Osteocyte (in vitro differentiated cells): ENCODE data around the gene METTL21A. TPM values are rescaled to one million over a fixed set of nuclear protein-coding genes. Genes with fewer than 3 reads are reported as not detected.

Experiments
- DNase-seq: peaks from one replicate; pipeline ENCODE4 v3.0.0; 2021; ENCODE audit warnings: mixed read lengths; ENCODE audit not compliant: unreplicated experiment; ENCODE audit errors: extremely low spot score
- H3K27ac Mint-ChIP-seq: one replicate; pipeline ENCODE4 v1.8.0; 2021; ENCODE audit warnings: mild to moderate bottlenecking, mixed read lengths; ENCODE audit not compliant: unreplicated experiment
- H3K27me3 Mint-ChIP-seq: one replicate; pipeline ENCODE4 v1.8.0; 2021; ENCODE audit warnings: mixed read lengths; ENCODE audit not compliant: unreplicated experiment
- H3K36me3 Mint-ChIP-seq: one replicate; pipeline ENCODE4 v1.8.0; 2021; ENCODE audit warnings: mixed read lengths; ENCODE audit not compliant: unreplicated experiment
- H3K4me1 Mint-ChIP-seq: one replicate; pipeline ENCODE4 v1.8.0; 2021; ENCODE audit warnings: mixed read lengths; ENCODE audit not compliant: unreplicated experiment
- H3K4me3 Mint-ChIP-seq: one replicate; pipeline ENCODE4 v1.8.0; 2021; ENCODE audit warnings: mild to moderate bottlenecking, moderate library complexity, mixed read lengths; ENCODE audit not compliant: unreplicated experiment
- H3K9me3 Mint-ChIP-seq: one replicate; pipeline ENCODE4 v1.8.0; 2021; ENCODE audit warnings: mixed read lengths; ENCODE audit not compliant: unreplicated experiment
- long read RNA-seq: library from polyadenylated mRNA; unstranded; transcript quantifications from one replicate; pipeline ENCODE4 v2.0.0, GENCODE V29; 2021
- total RNA-seq: library from RNA; stranded (reverse); gene quantifications from 2 replicates; pipeline ENCODE4 v1.2.1, GENCODE V29; 2021
- TF ChIP-seq, protein P1 (sequence below): fragments of 200-600 bp; sonication (generic); IDR thresholded peaks from 2 replicates; pipeline ENCODE4 v1.5.0; 2021; ENCODE audit warnings: antibody characterized with exemption, mild to moderate bottlenecking, moderate library complexity

METTL21A gene
- total RNA-seq, result 17.5 and 18.7 TPM in 2 replicates
- long read RNA-seq, full-length matches to known transcripts, result 27 of 48 reads
- long read RNA-seq, partial matches to known transcripts, result 12 of 48 reads
- long read RNA-seq, other reads (novel, unspliced or antisense), result 9 of 48 reads

DNA sequence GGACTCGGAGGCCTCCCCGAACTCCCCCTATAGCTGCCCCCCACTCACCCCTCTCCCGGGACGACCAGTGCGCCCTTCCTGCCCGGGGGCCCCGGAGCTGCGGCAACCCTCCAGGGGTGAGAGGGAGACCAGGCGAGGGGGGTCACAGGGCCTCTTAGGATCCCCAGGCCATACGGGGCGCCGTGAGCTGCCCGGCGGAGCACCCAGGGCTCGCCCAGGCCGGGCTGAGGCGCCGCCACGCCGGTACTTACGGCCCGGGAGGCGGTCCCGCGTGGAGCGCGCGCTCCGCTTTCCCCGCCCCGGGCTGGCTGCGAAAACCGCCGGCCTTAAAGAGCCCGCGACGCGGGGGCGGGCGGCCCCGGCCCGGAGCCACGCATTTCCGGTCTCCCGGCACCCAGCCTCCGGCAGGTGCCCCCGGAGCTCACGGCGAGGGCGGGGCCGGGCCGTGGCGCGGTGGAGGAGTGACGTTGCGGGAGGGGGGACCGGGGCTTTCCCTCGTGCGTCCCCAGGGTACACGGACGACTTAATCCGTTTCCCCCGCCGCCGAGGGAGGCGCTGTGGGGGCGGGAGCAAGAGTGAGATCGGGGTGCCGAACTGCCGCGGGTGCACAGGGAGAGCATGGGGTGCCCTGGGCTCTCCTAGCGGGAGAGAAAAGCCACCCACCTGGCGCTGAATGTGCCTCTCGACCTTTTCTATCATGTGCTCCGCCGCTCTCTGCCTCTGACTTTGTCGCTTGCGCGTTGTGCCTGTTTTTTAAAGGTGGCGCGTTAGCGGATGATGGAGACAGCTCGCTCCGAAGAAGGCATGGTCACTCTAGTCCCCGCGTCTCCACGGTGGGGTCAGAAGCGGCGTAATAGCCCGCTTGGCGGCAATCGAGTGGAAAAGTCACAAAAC is at the start of gene METTL21A:
TSS of gene METTL21A (minus strand) at position 381 of the 894 bp plus-strand sequence. CDS start 1,019 bp downstream, outside the sequence.
- H3K9me3 Mint-ChIP-seq, result no peaks in the 10 kb centered on the region
- H3K27me3 Mint-ChIP-seq, result no peaks in the 10 kb centered on the region
- H3K4me1 Mint-ChIP-seq, result peaks cover 27% of the 10 kb centered on the region
- TF ChIP-seq, protein P1, sequence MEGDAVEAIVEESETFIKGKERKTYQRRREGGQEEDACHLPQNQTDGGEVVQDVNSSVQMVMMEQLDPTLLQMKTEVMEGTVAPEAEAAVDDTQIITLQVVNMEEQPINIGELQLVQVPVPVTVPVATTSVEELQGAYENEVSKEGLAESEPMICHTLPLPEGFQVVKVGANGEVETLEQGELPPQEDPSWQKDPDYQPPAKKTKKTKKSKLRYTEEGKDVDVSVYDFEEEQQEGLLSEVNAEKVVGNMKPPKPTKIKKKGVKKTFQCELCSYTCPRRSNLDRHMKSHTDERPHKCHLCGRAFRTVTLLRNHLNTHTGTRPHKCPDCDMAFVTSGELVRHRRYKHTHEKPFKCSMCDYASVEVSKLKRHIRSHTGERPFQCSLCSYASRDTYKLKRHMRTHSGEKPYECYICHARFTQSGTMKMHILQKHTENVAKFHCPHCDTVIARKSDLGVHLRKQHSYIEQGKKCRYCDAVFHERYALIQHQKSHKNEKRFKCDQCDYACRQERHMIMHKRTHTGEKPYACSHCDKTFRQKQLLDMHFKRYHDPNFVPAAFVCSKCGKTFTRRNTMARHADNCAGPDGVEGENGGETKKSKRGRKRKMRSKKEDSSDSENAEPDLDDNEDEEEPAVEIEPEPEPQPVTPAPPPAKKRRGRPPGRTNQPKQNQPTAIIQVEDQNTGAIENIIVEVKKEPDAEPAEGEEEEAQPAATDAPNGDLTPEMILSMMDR, result peak; percentile 48
- peak within 1 kb of the TSS; percentile 92 for H3K27ac Mint-ChIP-seq
- H3K36me3 Mint-ChIP-seq, result peaks cover 11% of the 10 kb centered on the region
- peak within 1 kb of the TSS; percentile 89 for H3K4me3 Mint-ChIP-seq
- DNase-seq, result peak; percentile 92

DNA sequence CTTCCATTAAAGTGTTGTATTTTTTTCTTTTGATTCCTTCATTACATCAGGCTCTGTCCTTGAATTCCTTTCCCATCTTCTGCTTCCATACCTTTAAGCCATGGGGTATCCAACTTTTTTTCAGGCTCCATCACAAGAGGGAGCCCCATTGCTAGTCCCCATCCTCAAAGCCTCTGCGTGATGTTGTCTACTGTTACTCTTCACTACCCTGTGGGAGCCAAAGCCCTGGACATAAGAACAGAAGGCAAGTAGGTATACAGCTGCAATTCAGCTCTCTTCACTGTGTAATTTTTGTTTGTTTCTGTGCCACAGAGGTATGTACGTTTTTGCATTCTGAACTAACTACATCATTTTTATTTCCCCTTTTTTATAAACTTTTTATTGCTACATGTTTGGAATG is 49.6 kb upstream of the METTL21A start:
- DNase-seq, result no peak
- Mint-ChIP-seq H3K27me3 (no peaks in the 10 kb centered on the region), H3K36me3 (no peaks in the 10 kb centered on the region), H3K27ac (no peak overlapping the region), H3K4me1 (peaks cover 12% of the 10 kb centered on the region), H3K9me3 (no peaks in the 10 kb centered on the region), H3K4me3 (no peak overlapping the region)
- TF ChIP-seq, protein P1, result no peak

DNA sequence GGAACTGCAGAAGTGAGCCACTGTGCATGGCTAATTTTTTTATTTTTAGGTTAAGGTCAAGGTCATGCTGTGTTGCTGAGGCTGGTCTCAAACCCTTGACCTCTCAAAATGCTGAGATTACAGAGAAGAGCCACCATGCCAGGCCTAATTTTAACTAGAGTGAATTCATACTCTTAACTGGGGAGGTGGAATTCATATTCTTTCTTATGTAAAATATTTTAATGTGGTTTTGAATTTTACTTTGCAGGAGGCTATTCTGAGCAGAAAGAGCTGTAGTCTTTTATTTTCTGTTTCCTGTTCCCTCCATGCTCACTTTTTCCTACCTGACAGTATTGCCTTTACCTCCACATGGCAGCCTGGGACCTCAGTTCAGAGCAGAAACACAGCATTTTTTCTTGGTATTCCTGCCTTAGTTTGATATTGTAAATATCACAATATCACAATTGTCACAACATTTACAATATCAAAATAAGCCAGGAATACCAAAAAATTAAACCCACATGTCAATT is 49.1 kb upstream of the METTL21A start:
- no peaks in the 10 kb centered on the region for H3K9me3 Mint-ChIP-seq
- H3K36me3 Mint-ChIP-seq, result no peaks in the 10 kb centered on the region
- no peaks in the 10 kb centered on the region for H3K27me3 Mint-ChIP-seq
- H3K4me1 Mint-ChIP-seq, result peaks cover 12% of the 10 kb centered on the region
- TF ChIP-seq, protein P1, result no peak
- no peak overlapping the region for H3K27ac Mint-ChIP-seq
- DNase-seq, result no peak
- no peak overlapping the region for H3K4me3 Mint-ChIP-seq

DNA sequence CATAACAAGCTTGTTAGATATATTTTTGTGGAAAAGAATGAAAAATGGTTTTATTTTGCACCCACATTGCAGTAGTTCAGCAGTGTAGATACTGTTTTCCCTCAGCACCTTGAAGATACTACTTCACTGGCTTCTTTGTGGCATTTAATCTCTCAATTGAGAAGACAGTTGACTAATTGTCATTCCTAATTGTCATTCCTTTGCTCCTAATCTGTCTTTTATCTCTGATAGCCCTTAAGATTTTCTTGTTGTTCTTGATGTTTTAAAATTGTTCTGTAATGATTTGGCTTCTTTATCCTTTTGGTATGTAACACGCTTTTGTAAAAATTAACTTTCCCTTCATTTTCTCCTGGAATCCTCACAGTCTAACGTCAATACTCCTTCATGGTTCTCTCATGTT is 48.2 kb upstream of the METTL21A start:
- TF ChIP-seq, protein P1, result no peak
- Mint-ChIP-seq H3K9me3 (no peaks in the 10 kb centered on the region), H3K4me3 (no peak overlapping the region), H3K27ac (no peak overlapping the region), H3K27me3 (no peaks in the 10 kb centered on the region), H3K36me3 (no peaks in the 10 kb centered on the region), H3K4me1 (peaks cover 12% of the 10 kb centered on the region)
- no peak for DNase-seq

DNA sequence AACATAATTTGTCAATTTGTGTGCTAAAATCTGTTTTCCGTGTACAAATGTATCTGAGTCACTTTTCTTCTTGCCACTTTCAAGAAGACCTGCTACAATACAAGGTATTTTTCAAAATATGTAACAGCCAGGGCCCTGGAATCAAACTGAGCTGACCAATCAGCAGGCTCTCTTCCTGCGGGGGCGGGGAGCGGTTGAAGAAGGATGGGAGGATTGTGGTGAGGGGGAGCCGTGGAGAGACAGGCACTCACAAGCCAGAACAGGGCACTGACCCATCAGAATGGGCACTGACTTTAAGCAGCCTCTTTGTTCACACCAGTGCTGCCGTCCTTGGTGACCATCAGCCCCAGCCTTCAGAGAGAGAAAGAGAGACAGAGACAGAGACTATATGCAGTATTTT is 45.7 kb upstream of the METTL21A start:
- DNase-seq, result no peak
- Mint-ChIP-seq H3K27ac (no peak overlapping the region), H3K9me3 (no peaks in the 10 kb centered on the region), H3K27me3 (no peaks in the 10 kb centered on the region), H3K4me1 (peaks cover under 1% of the 10 kb centered on the region), H3K4me3 (no peak overlapping the region), H3K36me3 (no peaks in the 10 kb centered on the region)
- TF ChIP-seq, protein P1, result no peak
